Trophoblast cell (in vitro differentiated cells and primary cell): Measurements from ENCODE around the gene KIF1C.
A peak's percentile ranks its signal among the peaks of the same experiment; 100 is the strongest.

Experiments used
- DNase-seq, 2 donors: peaks; one replicate each; pipeline ENCODE4 v3.0.0-alpha.2; 2016
- H2AFZ ChIP-seq: 2 replicates; pipeline ENCODE4 v1.6.1; 2013; ENCODE audit warnings: low read length, moderate library complexity, mild to moderate bottlenecking; ENCODE audit not compliant: insufficient read depth, poor library complexity
- H2AK5ac ChIP-seq: 2 replicates; pipeline ENCODE4 v1.6.1; 2013; ENCODE audit warnings: mild to moderate bottlenecking, low read length
- H2BK120ac ChIP-seq: 2 replicates; pipeline ENCODE4 v1.6.1; 2013; ENCODE audit warnings: low read length, mild to moderate bottlenecking, moderate library complexity; ENCODE audit not compliant: insufficient read depth, poor library complexity
- H2BK12ac ChIP-seq: 2 replicates; pipeline ENCODE4 v1.6.1; 2013; ENCODE audit warnings: mild to moderate bottlenecking, low read length, moderate library complexity
- H2BK5ac ChIP-seq: 2 replicates; pipeline ENCODE4 v1.6.1; 2013; ENCODE audit warnings: low read length, low read depth, moderate library complexity, mild to moderate bottlenecking; ENCODE audit not compliant: poor library complexity
- H3K14ac ChIP-seq: 2 replicates; pipeline ENCODE4 v1.6.1; 2013; ENCODE audit warnings: mild to moderate bottlenecking, low read length
- H3K18ac ChIP-seq: 2 replicates; pipeline ENCODE4 v1.6.1; 2013; ENCODE audit warnings: mild to moderate bottlenecking, low read length
- H3K23ac ChIP-seq: 2 replicates; pipeline ENCODE4 v1.6.1; 2013; ENCODE audit warnings: low read length
- H3K27ac ChIP-seq: 2 replicates; pipeline ENCODE4 v1.5.1; 2013; ENCODE audit warnings: low read depth, mild to moderate bottlenecking, inconsistent platforms, low read length, moderate library complexity
- H3K27me3 ChIP-seq: 2 replicates; pipeline ENCODE4 v1.6.1; 2013; ENCODE audit warnings: inconsistent platforms, mild to moderate bottlenecking, low read length, moderate library complexity; ENCODE audit not compliant: insufficient read depth
- H3K36me3 ChIP-seq, 2 experiments: 1 replicate in 1 of 2; 2 replicates in 1 of 2; pipeline ENCODE4 v1.6.1; 2013; ENCODE audit warnings: low read length in 2 of 2, mild to moderate bottlenecking in 2 of 2, moderate library complexity in 1 of 2; ENCODE audit not compliant: insufficient read depth in 2 of 2, control insufficient read depth in 1 of 2
- H3K4ac ChIP-seq: 2 replicates; pipeline ENCODE4 v1.6.1; 2013; ENCODE audit warnings: low read depth, mild to moderate bottlenecking, low read length, moderate library complexity
- H3K4me1 ChIP-seq, 2 experiments: 1 replicate in 1 of 2; 2 replicates in 1 of 2; pipeline ENCODE4 v1.6.1; 2013; ENCODE audit warnings: low read length in 2 of 2, mild to moderate bottlenecking in 2 of 2, moderate library complexity in 1 of 2; ENCODE audit not compliant: insufficient read depth in 2 of 2, control insufficient read depth in 1 of 2
- H3K4me2 ChIP-seq: 2 replicates; pipeline ENCODE4 v1.6.1; 2013; ENCODE audit warnings: inconsistent platforms, mild to moderate bottlenecking, low read length, moderate library complexity
- H3K4me3 ChIP-seq: 2 replicates; pipeline ENCODE4 v1.5.1; 2013; ENCODE audit warnings: mild to moderate bottlenecking, low read depth, low read length, inconsistent platforms
- H3K79me1 ChIP-seq: one replicate; pipeline ENCODE4 v1.6.1; 2013; ENCODE audit warnings: low read length
- H3K79me2 ChIP-seq: 2 replicates; pipeline ENCODE4 v1.6.1; 2013; ENCODE audit warnings: low read length, mild to moderate bottlenecking; ENCODE audit not compliant: control insufficient read depth, insufficient read depth, poor library complexity
- H3K9ac ChIP-seq: 2 replicates; pipeline ENCODE4 v1.6.1; 2013; ENCODE audit warnings: mild to moderate bottlenecking, low read length
- H3K9me3 ChIP-seq: 2 replicates; pipeline ENCODE4 v1.6.1; 2013; ENCODE audit warnings: low read depth, mild to moderate bottlenecking, control low read depth, inconsistent platforms, low read length; ENCODE audit not compliant: insufficient read depth
- H4K12ac ChIP-seq: 2 replicates; pipeline ENCODE4 v1.6.1; 2013; ENCODE audit warnings: low read depth, mild to moderate bottlenecking, low read length, moderate library complexity
- H4K8ac ChIP-seq: 2 replicates; pipeline ENCODE4 v1.6.1; 2013; ENCODE audit warnings: low read depth, mild to moderate bottlenecking, low read length, moderate library complexity
- H4K91ac ChIP-seq: one replicate; pipeline ENCODE4 v1.6.1; 2013; ENCODE audit warnings: low read depth, mild to moderate bottlenecking, low read length, moderate library complexity
- WGBS: extraction: QIAGEN DNeasy Blood & Tissue Kit; methylation state at CpG from one replicate; pipeline ENCODE4 v1.1.7; 2013; ENCODE audit warnings: missing lambda C conversion rate; ENCODE audit not compliant: insufficient read length, insufficient coverage; ENCODE audit errors: extremely low coverage; 5-methylcytosine and 5-hydroxymethylcytosine counted together

The KIF1C gene

GRCh38 chr17:4973256-4974114 lies 24.3 kb upstream of the KIF1C start:
- Histone ChIP-seq H3K36me3 (peaks cover 40 to 41% of the 10 kb centered on the region in 2 experiments), H3K27ac (no peak overlapping the region), H3K4me1 (peaks cover 15 to 16% of the 10 kb centered on the region in 2 experiments), H2BK120ac (no peak overlapping the region), H2AK5ac (no peak overlapping the region), H3K79me2 (peaks cover 10% of the 10 kb centered on the region), H3K4me2 (no peak overlapping the region), H4K8ac (no peak overlapping the region), H3K4me3 (no peak overlapping the region), H3K23ac (no peak overlapping the region), H4K12ac (no peak overlapping the region), H2BK12ac (no peak overlapping the region), H3K79me1 (peaks cover 10% of the 10 kb centered on the region), H3K4ac (no peak overlapping the region), H2BK5ac (no peak overlapping the region), H3K18ac (no peak overlapping the region), H3K27me3 (no peaks in the 10 kb centered on the region), H2AFZ (no peak overlapping the region), H3K9ac (no peak overlapping the region), H3K9me3 (no peaks in the 10 kb centered on the region), H4K91ac (no peak overlapping the region), H3K14ac (no peak overlapping the region)
- WGBS, result no CpG with 5 or more reads among the region's 10 CpGs
- DNase-seq, result no peak

- no peak for DNase-seq
- H4K12ac ChIP-seq, result no peak overlapping the region
- no peak overlapping the region for H3K27ac ChIP-seq
- H4K91ac ChIP-seq, result no peak overlapping the region
- H3K79me1 ChIP-seq, result peaks cover 4% of the 10 kb centered on the region
- H2AFZ ChIP-seq, result no peak overlapping the region
- no CpG with 5 or more reads among the region's 9 CpGs for WGBS
- no peak overlapping the region for H4K8ac ChIP-seq
- H2BK120ac ChIP-seq, result no peak overlapping the region
- H3K14ac ChIP-seq, result no peak overlapping the region
- no peak overlapping the region for H3K9ac ChIP-seq
- H3K18ac ChIP-seq, result no peak overlapping the region
- H2AK5ac ChIP-seq, result no peak overlapping the region
- H3K27me3 ChIP-seq, result no peaks in the 10 kb centered on the region
- peaks cover 43 to 45% of the 10 kb centered on the region in 2 experiments for H3K36me3 ChIP-seq
- H3K79me2 ChIP-seq, result peaks cover 3% of the 10 kb centered on the region
- H3K4ac ChIP-seq, result no peak overlapping the region
- no peak overlapping the region for H3K4me3 ChIP-seq
- H3K4me2 ChIP-seq, result no peak overlapping the region
- H3K4me1 ChIP-seq, result peaks cover 10% of the 10 kb centered on the region in 2 experiments
- H2BK5ac ChIP-seq, result no peak overlapping the region
- no peak overlapping the region for H2BK12ac ChIP-seq
- no peaks in the 10 kb centered on the region for H3K9me3 ChIP-seq
- no peak overlapping the region for H3K23ac ChIP-seq
Measured at GRCh38 chr17:4974115-4974670, 23.6 kb upstream of the KIF1C start.

GRCh38 chr17:4978726-4979125 lies 19.0 kb upstream of the KIF1C start:
- Histone ChIP-seq H3K27me3 (no peaks in the 10 kb centered on the region), H3K79me2 (no peaks in the 10 kb centered on the region), H4K12ac (no peak overlapping the region), H3K27ac (no peak overlapping the region), H4K8ac (no peak overlapping the region), H3K4ac (no peak overlapping the region), H3K23ac (no peak overlapping the region), H3K4me1 (no peaks in the 10 kb centered on the region), H4K91ac (no peak overlapping the region), H2AK5ac (no peak overlapping the region), H3K18ac (no peak overlapping the region), H2BK5ac (no peak overlapping the region), H3K9ac (no peak overlapping the region), H3K4me2 (no peak overlapping the region), H2BK12ac (no peak overlapping the region), H3K4me3 (no peak overlapping the region), H3K9me3 (no peaks in the 10 kb centered on the region), H3K14ac (no peak overlapping the region), H3K79me1 (no peaks in the 10 kb centered on the region), H2BK120ac (no peak overlapping the region), H3K36me3 (peaks cover 44 to 48% of the 10 kb centered on the region in 2 experiments), H2AFZ (no peak overlapping the region)
- DNase-seq, result peak in 1 of 2 donors; percentile 3

- no peaks in the 10 kb centered on the region for H3K79me1 ChIP-seq
- no peak overlapping the region for H4K91ac ChIP-seq
- no peak overlapping the region for H4K12ac ChIP-seq
- H3K4me1 ChIP-seq, result no peaks in the 10 kb centered on the region
- H2BK120ac ChIP-seq, result no peak overlapping the region
- no peak overlapping the region for H2BK12ac ChIP-seq
- no peaks in the 10 kb centered on the region for H3K79me2 ChIP-seq
- no peak overlapping the region for H3K27ac ChIP-seq
- no peak overlapping the region for H3K18ac ChIP-seq
- DNase-seq, result peak in 1 of 2 donors; percentile 72
- no peak overlapping the region for H2AFZ ChIP-seq
- no peak overlapping the region for H3K4ac ChIP-seq
- peaks cover 43 to 44% of the 10 kb centered on the region in 2 experiments for H3K36me3 ChIP-seq
- H2AK5ac ChIP-seq, result no peak overlapping the region
- no CpG with 5 or more reads among the region's 6 CpGs for WGBS
- H3K9me3 ChIP-seq, result no peaks in the 10 kb centered on the region
- no peak overlapping the region for H3K23ac ChIP-seq
- H3K27me3 ChIP-seq, result no peaks in the 10 kb centered on the region
- no peak overlapping the region for H3K9ac ChIP-seq
- no peak overlapping the region for H2BK5ac ChIP-seq
- H3K4me3 ChIP-seq, result no peak overlapping the region
- H3K4me2 ChIP-seq, result no peak overlapping the region
- H4K8ac ChIP-seq, result no peak overlapping the region
- no peak overlapping the region for H3K14ac ChIP-seq
Measured at GRCh38 chr17:4980644-4981216, 17.0 kb upstream of the KIF1C start.
